Measurements from ENCODE around the gene OBI1.

DNA sequence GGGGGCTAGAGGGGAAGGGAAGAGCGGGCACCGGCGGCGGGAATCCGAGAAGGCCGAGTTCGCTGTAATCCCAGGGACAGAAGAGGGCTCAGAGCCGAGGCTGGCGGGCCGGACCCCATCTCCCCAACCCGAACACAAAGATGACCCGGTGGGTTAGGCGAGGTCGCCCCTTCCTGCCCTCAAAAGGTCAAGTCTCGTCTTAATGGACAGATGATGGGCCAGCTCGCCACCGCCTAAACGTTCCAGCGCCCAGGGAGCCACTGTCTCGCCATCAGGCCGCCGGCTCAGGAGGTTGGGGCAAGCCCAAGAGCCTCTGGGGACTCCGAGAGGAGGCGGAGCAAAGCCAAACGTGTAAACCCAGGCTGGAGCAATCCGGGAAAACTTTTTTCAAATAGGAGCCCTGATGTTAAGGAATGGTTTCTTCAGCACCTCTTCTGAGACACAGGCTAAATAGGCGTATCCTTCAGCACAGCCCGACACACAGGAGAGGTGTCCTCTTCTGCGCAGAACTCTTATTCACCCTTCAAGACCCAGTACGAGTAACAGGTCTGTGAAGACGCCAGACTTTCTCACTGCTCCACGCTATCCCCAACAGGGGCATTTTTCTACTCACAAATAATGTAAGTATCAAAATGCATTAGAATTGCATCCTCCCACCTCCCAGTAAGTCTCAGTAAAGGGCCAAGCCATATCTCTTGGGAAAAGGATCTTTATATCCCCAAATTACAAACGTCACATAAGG is 49.3 kb downstream of the OBI1 start:
- TF ChIP-seq, protein P1, sequence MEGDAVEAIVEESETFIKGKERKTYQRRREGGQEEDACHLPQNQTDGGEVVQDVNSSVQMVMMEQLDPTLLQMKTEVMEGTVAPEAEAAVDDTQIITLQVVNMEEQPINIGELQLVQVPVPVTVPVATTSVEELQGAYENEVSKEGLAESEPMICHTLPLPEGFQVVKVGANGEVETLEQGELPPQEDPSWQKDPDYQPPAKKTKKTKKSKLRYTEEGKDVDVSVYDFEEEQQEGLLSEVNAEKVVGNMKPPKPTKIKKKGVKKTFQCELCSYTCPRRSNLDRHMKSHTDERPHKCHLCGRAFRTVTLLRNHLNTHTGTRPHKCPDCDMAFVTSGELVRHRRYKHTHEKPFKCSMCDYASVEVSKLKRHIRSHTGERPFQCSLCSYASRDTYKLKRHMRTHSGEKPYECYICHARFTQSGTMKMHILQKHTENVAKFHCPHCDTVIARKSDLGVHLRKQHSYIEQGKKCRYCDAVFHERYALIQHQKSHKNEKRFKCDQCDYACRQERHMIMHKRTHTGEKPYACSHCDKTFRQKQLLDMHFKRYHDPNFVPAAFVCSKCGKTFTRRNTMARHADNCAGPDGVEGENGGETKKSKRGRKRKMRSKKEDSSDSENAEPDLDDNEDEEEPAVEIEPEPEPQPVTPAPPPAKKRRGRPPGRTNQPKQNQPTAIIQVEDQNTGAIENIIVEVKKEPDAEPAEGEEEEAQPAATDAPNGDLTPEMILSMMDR (IDR thresholded peaks at IDR 0.05): no peak
- peak; percentile 37 for TF ChIP-seq EZH2 (IDR thresholded peaks at IDR 0.05; ENCODE audit: borderline replicate concordance, insufficient read depth, low read depth, low read length, poor library complexity, severe bottlenecking)

Measured in B cell (primary cell).